Activated CD4-positive, alpha-beta T cell treated with anti-CD3 and anti-CD28 coated beads, Interleukin-2, amount 50 U/mL, for 4 hours (primary cell): ENCODE measurements around the gene JKAMP.
A peak's percentile ranks its signal among the peaks of the same experiment; 100 is the strongest.

Experiments
- DNase-seq, 2 experiments: peaks; one replicate each; pipeline ENCODE4 v3.0.0-alpha.2; 2020

Gene JKAMP

DNA sequence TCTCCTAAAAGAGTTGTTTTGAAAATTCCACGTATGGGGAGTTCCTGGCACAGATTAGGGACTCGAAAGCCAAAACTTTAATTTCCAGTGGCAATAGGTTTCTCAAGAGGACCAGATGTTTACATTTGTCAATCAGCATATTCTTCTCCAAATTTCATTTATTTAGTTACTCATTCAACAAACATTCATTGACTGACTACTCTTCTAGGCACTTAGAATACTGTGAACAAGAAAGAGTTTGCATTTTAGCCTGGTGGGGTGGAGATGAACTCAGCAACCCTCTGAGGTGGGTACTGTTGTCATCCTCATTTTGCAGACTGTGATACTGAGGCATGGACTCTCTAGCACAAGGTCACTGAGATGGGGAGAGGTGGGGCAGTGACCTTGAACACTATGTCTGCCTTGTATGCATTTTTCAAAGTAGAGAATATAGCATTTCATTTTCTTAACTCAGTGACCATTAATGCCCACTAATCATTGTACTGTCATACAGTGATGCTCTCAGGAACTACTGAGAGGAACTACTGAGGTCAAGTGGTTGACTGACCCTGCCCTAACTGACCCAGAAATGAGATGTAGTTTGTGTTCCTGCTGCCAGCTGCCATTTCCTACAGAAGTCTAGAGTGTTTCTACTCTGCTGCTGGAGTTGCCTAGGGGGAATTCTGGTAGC lies 2.3 kb upstream of the JKAMP start:
- no peak for DNase-seq

DNA sequence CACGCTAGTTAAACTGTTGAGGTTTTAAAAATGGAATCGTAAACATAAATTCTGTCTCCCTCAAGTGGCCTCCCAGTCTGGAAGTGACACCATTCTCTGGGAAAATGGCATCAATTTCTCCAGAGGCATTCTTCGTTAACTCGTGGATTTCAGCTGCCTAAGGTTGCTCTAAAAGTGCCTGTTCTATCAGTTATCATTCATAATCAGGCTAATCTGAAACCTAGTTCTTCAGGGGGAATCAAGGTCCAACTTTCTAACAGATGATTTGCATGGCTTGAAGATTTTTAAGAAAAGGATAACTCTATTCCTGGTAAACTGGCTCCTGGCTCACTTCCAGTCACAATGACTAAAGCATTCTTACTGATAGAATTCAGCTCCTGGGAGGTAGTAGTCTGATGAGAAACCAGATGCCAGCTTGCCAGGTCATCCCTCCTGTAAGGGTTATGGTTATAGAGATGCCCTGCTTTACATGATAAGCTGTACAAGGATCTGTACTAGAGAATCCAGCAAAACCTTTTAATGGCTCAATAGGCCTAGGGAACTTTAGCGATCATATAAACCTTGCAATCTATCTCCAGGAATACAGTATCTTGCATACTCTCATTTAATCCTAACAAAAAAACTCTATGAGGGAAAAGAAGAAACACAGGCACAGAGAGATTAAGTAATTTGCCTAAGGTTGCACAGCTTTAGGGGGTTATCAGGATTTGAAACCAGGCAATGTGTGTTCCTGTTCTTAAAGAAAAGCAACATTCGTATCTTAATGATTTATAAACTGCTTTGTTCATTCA lies 1.6 kb upstream of the JKAMP start:
- DNase-seq, result no peak

DNA sequence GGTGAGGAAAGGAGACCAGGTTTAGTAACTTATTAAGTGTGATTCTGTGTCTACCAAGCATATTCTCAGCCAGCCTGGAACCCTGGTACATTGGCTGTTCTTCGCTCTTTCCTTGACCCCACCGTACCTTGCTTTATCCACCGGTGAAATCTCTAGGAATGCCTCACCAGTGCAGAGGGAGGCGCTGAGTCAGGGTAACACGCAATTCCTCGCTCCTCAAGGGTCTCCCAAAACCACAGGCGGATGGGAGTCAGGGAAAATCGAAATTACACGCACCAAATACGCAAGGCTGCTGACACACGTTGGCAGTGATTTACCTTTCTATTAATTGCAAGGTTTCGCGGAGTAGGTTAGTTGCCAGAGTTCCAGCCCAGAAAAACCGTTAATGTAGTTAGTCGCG lies 954 bp upstream of the JKAMP start:
- DNase-seq, result no peak

DNA sequence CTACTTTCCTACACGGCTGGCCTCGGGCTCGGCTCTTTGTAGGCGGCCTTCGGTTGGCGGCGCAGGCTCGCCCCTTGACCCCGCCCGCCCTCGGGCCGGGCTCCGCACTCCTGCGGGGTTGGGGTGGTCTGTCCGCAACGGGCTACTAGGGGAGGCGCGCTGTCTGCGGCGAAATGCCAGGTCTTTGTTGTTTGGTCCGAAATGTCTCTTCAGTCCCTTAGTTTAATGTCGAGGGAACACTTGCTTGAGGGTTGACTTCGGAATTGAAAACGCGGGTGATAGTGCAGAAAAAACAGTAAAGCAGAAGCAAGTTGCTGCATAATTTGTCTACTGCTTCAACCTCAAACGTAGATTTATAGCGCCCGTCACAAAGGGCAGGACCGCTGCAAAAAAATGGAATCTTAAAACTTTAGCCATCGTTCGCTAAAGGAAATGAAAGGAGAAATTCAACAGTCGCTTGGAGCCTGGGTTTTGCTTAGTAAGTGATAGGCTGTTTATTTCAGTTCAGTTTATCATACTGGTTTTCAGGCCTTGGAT lies 390 bp downstream of the JKAMP start:
- DNase-seq, result no peak

DNA sequence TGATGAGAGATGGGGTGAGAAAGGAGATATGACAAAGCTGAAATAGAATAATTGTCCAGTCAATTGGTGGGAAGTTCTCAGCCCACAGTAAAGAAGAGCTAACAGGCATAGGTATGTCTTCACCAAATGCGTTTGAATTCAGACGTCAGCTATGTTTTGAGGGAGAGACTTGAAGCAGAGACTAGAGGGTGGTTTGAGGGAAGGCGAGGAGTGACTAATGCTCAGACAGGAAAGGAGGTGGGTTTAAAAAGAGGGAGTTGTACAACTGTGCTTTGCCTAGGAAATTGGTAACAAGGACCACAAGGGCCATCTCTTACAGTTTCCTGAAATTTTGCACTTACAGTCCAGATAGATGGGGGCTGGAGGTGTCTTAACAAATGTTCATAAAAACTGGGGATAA lies 6.4 kb downstream of the JKAMP start:
- no peak for DNase-seq

DNA sequence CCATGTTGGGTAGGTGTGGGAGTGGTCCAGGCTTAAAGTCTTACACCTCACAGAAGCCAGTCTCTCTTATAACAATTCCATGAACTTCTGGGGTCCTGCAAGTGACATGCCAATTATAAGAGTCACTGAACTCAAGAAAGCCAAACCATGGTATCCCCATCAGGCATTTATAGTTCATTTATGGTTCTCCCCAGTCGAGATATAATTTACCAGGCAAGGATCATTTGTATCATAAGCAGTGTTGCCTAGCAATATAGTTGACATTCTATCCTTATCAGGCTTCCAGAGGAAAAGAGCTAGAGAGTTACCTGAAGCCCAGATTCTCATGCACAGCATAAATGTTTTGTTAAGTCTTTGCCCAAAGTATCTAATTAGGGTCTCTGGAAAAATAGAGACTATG lies 8.1 kb downstream of the JKAMP start:
- DNase-seq, result no peak

DNA sequence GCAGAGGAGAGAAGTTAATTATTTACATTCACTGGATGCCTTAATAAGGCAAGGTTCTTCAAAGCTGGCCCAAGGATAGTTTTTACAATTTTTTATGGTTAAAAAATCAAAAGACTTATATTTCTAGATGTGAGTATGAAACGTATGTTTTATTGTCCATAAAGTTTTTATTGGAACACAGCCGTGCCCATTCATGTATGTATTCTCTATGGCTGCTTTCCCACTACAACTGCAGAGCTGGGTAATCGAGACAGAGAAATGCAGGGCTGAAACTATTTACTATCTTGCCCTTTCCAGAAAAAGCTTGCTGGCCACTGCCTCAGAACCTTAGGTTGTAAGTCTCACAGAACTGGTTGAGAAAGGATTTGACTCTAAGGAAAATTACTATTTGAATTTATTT lies 16.4 kb downstream of the JKAMP start:
- no peak for DNase-seq

DNA sequence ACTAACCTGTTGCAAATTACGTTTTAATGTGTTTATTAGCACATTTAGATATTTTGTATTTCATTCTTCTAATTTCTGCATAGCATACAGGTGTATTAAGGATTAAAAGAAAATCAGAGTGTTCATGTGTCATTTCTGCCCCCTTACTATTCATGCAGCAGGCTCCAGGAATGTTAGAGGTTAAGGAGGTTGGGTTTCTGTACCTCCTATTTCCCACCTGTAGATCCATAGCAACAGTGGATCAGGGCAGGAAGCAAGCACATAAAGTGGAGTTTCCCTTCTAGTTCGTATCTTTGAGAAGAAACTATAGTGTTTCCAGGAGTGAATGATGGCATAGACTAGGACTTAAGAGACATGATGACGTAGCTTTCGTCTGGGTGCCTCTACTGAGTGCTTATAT lies 18.9 kb downstream of the JKAMP start:
- no peak for DNase-seq

DNA sequence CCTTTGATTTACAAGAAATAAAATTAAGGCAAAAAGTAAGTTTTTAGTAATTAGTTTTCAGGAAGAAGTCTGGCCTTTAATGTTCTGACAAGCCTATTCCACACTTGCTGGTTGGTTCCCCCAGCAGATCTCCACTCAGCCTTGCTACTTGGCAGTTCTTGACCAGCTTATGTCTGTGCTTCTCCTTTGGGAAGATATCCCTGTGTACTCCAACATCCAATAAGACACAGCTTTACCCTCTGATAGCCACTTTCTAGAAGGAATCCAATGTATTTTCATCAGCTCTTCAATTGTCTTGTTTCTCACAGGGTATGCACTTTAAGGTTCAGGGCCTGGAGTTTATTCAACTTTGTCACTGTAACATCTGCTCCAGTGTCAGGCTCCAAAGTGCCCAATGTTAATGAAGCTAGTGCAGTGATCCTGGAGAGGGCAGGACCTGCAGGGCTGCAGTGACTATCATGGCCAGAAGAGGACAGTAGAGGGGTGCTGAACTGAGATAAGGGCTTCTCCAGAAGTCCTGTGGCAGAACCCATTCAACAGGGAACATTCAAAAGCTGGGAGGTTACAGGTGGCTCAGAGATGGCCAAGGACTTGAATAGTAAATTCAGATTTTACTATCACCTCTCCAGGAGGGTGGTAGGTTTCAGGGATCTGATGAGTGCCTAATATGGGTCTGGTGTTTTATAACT lies 22.9 kb downstream of the JKAMP start:
- DNase-seq, result peak; percentile 31

DNA sequence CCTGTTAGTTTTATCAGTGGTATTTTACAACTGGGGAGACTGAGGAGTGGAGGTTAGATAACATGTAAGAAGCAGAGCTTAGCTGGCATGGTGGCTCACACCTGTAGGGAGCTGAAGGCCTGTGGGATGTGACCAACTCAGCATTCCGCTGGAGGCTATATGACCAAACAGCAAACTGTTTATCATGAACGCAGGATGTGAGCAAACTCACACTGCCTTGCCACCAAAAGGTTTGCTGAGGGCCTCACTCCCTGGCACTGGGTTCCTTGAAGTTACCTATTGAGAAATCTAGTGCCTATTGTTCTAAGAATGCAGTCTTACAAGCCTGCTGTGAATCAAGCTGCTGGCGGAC lies 23.4 kb downstream of the JKAMP start:
- no peak for DNase-seq

DNA sequence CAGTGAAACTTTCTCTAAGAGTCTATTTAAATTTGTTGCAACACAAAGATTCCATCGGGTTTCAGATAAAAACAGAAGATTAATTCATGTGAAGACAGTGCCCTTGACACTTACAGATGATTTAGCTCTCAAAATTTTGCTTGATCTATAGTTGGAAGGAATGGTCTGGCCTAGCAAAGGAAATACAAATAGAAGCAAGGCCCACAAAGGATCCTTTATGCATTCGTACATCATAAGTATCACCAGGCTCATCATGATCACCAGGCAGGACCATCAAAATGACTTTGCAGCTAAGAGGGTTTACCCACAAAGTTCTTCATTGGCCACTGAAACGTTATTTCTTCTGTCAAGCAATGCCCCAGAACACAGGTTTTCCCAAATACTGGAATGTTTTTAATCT lies 24.8 kb downstream of the JKAMP start:
- no peak for DNase-seq

DNA sequence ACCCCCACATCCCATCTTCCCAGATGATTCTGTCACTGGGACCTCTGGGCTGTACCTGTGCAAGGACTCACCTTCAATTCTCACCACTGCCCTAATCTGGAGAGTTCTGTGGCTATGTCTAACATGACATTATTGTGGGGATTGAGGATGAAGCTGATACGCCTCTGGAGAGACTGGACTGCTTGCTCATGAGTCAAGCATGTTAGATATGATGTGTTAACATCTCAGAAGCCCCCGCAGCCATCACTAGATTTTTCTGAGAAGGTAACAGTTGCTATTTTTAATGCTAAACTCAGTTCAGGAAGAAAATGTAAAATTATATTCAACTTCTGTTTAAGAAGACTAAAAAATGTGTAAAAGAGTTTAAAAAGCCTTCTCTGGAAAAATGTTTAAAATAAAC lies 25.7 kb downstream of the JKAMP start:
- DNase-seq, result no peak

DNA sequence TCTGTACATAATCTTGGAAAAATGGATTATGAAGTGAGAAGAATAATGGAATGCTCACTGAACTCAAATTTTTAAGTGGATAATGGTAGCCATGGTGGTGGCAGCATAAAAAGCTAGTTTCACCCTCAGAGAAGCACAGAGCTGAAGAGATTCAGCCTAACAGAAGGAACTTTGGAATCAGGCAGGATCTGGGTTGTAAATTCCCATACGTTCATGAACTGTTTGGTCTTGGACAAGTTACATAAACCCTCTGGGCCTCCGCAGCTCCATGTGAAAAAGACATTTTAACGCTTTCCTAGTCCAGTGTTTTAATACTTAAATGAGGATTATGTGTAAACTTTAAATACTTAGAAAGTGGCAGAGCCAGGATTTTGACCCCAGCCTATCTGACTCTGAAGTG lies 26.6 kb downstream of the JKAMP start:
- DNase-seq, result no peak

DNA sequence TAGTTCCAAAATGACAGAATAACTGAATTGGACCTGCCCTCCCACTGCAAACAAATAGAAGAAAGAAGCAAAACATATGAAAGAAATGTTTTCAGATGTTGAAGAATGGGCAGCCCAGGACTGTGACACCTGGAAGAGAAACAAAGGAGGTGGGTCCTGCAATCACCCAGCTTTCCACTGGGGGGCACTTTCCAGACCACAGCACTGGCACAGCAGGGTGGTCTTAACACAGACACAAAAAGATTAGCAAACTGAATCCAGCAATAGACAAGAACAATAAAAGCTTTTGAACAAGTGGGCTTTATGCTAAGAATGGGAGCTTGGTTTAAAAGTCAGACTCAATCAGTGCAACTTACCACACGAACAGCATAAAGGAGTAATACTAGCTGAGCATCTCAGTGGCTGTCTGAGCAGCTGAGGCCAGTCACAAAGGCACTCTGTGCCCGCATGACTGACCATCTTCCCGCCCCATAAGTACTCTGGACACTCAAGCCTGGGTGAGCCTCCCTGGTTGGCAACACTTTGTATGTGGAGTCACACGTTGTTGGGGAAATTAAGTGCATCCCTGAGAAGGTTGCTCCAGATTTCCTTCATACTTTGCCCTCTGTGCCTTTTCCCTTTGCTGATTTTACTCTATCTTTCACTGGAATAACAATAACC lies 27.7 kb downstream of the JKAMP start:
- no peak for DNase-seq

DNA sequence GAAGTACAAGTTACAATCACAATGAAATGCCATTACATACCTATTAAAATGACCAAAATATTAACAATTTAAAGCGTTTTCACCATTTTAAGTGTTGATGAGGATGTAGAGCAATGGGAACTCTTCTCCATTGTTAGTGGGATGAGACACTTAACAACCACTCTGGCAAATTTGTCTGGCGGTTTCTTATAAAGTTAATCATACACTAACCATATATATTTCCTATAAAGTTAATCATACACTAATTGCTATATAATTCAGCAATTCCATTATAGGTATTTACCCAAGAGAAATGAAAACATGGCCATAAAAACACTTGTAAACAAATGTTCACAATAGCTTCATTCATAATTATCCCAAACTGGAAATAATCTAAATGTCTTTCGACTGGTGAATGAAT lies 35.9 kb downstream of the JKAMP start:
- DNase-seq, result no peak

DNA sequence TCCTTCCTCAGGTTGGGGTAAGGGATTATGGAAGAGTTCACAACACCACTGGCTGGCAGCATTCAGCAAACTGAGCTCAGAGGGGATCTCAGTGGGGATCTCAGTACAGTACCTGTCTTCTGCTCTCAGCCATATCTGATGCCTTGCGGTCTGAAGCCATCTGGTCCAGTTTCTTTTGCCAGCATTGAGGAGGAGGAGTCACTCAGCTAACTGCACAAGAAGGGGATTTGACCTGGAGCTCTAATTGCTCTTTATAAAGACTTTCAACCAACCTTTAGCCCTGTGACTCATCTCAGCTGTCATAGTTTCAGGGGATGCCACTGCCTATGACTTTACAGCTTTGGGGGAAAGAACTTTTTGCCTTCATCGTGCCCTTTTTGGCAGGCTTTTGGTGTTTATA lies 44.9 kb downstream of the JKAMP start:
- DNase-seq, result no peak

DNA sequence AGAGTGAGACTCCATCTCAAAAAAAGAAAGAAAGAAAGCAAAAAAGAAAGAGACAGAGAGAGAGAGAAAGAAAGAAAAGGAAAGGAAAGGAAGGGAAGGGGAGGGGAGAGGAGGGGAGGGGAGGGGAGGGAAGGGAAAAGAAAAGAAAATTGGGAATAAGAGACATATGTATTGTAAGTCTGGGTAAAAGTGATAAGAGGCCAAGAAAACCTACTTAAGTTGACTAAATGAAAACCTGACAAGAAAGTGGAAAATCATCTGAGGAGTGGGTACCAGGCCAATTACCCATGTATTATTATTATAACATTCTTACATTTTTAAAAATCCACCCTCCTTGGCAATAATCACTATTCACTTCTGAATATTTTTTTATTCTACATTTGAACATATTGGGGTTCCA lies 46.0 kb downstream of the JKAMP start:
- DNase-seq, result no peak

DNA sequence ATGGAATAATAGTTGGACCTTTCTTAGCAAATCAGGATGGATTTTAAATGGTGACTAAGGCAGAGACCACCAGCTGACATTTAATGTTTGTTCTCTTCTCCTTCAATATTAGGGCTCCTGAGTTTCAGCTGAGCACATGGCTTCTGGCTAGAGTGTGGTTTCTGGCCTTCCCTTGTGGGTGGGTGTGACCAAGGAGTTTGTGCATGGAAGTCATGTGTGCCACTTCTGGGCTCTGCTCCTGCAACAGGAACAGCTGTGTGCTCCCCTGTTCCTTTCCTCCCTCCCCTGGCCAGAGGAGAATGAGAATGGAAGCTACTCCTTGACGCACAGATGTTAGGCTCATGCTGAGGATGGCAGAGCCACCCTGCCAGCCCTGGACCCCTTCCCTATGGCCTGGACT lies 48.1 kb downstream of the JKAMP start:
- DNase-seq, result no peak

DNA sequence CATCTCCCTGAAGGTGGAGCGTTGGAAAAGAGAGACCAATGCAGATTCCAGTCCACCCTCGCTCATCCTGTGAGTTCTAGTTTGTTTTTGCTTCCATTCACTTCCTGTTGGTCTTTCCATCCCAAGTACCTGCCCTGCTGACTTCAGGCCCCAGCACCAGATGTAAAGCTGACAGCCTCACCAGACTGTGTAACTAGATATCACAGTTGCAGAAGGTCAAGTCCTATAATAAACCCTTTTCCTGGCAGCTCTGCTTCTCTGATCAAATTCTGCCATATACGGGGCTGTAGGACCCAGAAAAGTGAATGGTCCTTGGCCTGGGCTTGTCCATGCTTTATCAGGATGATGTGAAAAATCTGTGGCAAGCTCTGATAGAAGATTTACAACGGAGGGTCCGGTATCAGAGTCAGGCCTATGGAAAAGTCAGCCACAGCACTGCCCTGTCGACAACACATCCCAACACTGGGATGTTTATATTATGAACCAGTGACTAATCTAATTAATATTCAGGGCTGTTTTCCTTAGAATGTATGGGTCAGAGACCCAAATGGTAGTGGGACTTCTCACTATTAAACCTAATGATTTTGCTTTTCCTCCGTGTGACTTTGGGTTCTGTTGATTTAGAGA lies 50.2 kb downstream of the JKAMP start:
- no peak for DNase-seq

DNA sequence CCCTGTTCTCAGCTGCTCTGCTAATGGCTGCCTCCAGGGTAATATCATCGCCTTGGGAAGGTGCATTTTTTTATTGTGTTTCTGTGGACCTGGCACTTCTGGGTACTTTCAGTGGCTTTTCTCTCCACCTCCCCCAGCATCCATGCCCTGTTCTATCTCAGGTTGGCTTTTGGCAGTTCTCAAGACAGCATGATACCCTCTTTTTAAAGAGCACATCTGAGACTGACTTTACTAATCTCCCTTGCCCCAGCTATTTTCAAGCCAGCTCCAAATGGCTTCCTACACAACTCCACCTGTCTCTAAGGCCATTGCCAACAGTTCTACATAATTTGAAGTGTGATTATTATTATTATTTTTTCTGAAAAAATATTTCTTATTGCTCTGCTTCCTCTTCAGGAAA lies 53.2 kb downstream of the JKAMP start:
- no peak for DNase-seq

DNA sequence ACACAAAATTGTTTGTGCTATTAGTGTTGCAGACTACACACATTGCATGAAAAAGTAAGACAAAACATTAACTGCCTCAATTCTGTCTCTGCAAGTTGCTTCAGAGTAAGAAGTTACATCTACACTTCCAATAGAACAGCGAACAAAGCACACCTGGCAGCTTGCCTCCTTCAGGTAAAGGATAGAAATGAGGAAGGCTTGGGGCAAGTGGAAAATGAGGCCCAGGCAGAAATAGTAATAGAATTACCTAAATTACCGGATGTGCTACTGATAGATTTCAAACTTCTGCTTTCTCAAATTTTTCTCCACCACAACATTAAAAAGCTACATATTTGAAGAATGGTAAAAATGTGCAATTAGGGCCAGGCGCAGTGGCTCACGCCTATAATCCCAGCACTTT lies 54.6 kb downstream of the JKAMP start:
- DNase-seq, result no peak

DNA sequence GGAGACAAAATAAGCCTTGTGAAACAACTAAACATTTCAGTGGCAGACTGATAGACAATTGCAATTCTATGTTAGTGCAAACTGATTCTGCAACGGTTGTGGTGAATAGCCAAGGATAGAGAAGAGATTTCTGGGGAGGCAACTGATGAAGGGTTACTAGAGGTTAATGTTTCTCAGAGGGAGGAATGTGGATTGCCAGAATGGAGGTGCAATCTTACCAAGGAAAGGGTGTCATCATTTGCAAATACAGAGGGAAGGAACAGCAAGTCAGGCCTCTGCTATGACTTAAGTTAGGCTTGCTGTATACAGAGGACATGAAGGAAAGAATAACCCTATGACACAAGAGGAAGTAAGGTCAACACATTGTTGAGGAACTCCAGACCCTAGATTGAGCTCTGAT lies 56.5 kb downstream of the JKAMP start:
- DNase-seq, result no peak

DNA sequence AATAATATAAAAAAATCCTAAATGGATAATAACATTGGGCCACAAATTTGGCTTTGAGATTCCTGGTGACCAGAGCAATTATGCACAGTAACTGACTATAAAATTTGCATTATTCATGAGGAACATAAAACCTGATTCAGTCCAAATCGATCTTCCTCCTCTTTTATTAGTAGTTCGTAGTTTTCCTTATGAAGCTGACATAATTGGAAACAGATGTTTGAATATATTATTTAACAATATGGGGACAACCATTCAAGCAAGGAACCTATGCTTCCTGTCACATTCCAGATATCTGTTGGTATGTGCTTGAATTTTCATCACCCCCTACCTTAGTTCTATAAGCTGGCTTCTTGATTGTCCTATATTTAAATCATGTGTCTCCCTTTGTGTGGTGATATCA lies 57.4 kb downstream of the JKAMP start:
- DNase-seq, result no peak
